ENCODE data around the gene IL18. TPM values are rescaled to one million over a fixed set of nuclear protein-coding genes. Genes with fewer than 3 reads are reported as not detected.
"Not testable (repeated sequence)": the region's sequence is repeated elsewhere in the genome, so short reads cannot be mapped to it uniquely, and the experiment has no call there.

IL18 gene
- total RNA-seq, 4 donors from 2014 or later = 19.0 to 57.4 (median 42.5) TPM

GRCh38 chr11:112167145-112167544 is 3.3 kb upstream of the IL18 start, which contains the start of gene TEX12:
TSS of gene TEX12 (plus strand) at chr11:112167372. CDS start at chr11:112169269, 1,897 bp downstream.
- DNase-seq = no peak
- peak within 1 kb of the TSS in 3 of 4 donors; percentile 34 to 57 (median 49) for H3K27ac ChIP-seq

GRCh38 chr11:112166562-112166961 is 2.7 kb upstream of the IL18 start:
- Histone ChIP-seq H3K9me3 (no peaks in the 10 kb centered on the region), H3K27me3 (no peaks in the 10 kb centered on the region), H3K4me3 (no peak overlapping the region), H3K27ac (peak overlapping the region in 2 of 4 donors; percentile 41 to 49), H3K36me3 (no peaks in the 10 kb centered on the region), H3K4me1 (no peaks in the 10 kb centered on the region)
- peak in 1 of 3 donors; percentile 57 for DNase-seq
- no peak for TF ChIP-seq POLR2A (IDR thresholded peaks at IDR 0.05)
- TF ChIP-seq, protein P1, sequence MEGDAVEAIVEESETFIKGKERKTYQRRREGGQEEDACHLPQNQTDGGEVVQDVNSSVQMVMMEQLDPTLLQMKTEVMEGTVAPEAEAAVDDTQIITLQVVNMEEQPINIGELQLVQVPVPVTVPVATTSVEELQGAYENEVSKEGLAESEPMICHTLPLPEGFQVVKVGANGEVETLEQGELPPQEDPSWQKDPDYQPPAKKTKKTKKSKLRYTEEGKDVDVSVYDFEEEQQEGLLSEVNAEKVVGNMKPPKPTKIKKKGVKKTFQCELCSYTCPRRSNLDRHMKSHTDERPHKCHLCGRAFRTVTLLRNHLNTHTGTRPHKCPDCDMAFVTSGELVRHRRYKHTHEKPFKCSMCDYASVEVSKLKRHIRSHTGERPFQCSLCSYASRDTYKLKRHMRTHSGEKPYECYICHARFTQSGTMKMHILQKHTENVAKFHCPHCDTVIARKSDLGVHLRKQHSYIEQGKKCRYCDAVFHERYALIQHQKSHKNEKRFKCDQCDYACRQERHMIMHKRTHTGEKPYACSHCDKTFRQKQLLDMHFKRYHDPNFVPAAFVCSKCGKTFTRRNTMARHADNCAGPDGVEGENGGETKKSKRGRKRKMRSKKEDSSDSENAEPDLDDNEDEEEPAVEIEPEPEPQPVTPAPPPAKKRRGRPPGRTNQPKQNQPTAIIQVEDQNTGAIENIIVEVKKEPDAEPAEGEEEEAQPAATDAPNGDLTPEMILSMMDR (IDR thresholded peaks at IDR 0.05) = no peak

More at GRCh38 chr11:112167145-112167544, 3.3 kb upstream of the IL18 start, which contains the start of gene TEX12:
- TF ChIP-seq, protein P1 (IDR thresholded peaks at IDR 0.05) = no peak
- TF ChIP-seq POLR2A (IDR thresholded peaks at IDR 0.05) = no peak
- no peaks in the 10 kb centered on the region for H3K9me3 ChIP-seq
- no peak within 1 kb of the TSS for H3K4me3 ChIP-seq
- H3K4me1 ChIP-seq = no peaks in the 10 kb centered on the region
- H3K27me3 ChIP-seq = no peaks in the 10 kb centered on the region
- H3K36me3 ChIP-seq = no peaks in the 10 kb centered on the region

- TF ChIP-seq, protein P1 (IDR thresholded peaks at IDR 0.05) = no peak
- TF ChIP-seq POLR2A (IDR thresholded peaks at IDR 0.05) = no peak
- Histone ChIP-seq H3K9me3 (no peaks in the 10 kb centered on the region), H3K27ac (no peak overlapping the region), H3K4me1 (no peaks in the 10 kb centered on the region), H3K4me3 (no peak overlapping the region), H3K27me3 (no peaks in the 10 kb centered on the region), H3K36me3 (no peaks in the 10 kb centered on the region)
- no peak for DNase-seq
Measured at GRCh38 chr11:112165049-112165448, 1.2 kb upstream of the IL18 start.

- peak overlapping the region in 1 of 4 donors; percentile 57 for H3K27ac ChIP-seq
Measured at GRCh38 chr11:112162761-112163546, 940 bp downstream of the IL18 start.

GRCh38 chr11:112162200-112162599 is 1.7 kb downstream of the IL18 start:
- not testable (repeated sequence) for H3K27me3 ChIP-seq, DNase-seq, H3K4me1 ChIP-seq, H3K9me3 ChIP-seq, H3K27ac ChIP-seq, H3K36me3 ChIP-seq
- peak overlapping the region in 2 of 4 donors; percentile 14 to 41 for H3K4me3 ChIP-seq

More at GRCh38 chr11:112162761-112163546, 940 bp downstream of the IL18 start:
- H3K9me3 ChIP-seq = no peaks in the 10 kb centered on the region
- H3K27me3 ChIP-seq = no peaks in the 10 kb centered on the region
- H3K4me3 ChIP-seq = peak overlapping the region in 3 of 4 donors; percentile 18 to 41 (median 41)
- DNase-seq = no peak
- H3K4me1 ChIP-seq = no peaks in the 10 kb centered on the region
- TF ChIP-seq POLR2A (IDR thresholded peaks at IDR 0.05) = no peak
- no peaks in the 10 kb centered on the region for H3K36me3 ChIP-seq

DNA sequence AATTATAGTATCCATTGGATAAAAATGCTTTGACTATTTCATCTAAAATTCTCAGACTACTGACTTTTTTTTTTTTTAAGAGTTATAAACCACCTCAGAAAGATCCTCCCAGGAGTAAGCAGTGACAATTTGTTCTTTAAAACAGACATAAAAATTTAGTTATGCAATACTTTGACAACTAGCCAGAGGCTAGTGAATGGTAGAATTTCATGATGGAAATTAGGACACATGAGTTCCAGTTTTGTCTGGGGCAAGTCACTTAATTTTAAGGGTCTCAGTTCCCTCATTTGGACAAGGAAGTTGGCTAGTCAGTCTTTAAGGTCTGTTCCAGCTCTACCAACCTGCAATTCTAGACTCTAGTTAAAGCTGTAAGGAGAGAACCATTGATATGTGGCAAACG is 2.9 kb downstream of the IL18 start:
- no peak for TF ChIP-seq POLR2A (IDR thresholded peaks at IDR 0.05)
- TF ChIP-seq, protein P1 (IDR thresholded peaks at IDR 0.05) = no peak
- no peaks in the 10 kb centered on the region for H3K9me3 ChIP-seq
- H3K4me1 ChIP-seq = no peaks in the 10 kb centered on the region
- H3K36me3 ChIP-seq = no peaks in the 10 kb centered on the region
- DNase-seq = no peak
- no peak overlapping the region for H3K27ac ChIP-seq
- H3K27me3 ChIP-seq = no peaks in the 10 kb centered on the region
- H3K4me3 ChIP-seq = no peak overlapping the region

Data from Peyer's patch (tissue), 4 donors.